Daoy (cell line): ENCODE measurements around the gene PTPRT. TPM values are rescaled to one million over a fixed set of nuclear protein-coding genes. Genes with fewer than 3 reads are reported as not detected.

Experiments
- DNase-seq: peaks from one replicate; pipeline ENCODE4 v3.0.0-alpha.2; 2015; ENCODE audit warnings: low read depth
- total RNA-seq: library from RNA; depleted of rRNA; stranded (reverse); fragments of >200 nt; shearing (Covaris generic); gene quantifications from 2 replicates; pipeline ENCODE4 v1.2.3, GENCODE V29; 2014

The PTPRT gene
- total RNA-seq, 1 experiment from 2014 or later: not detected

DNA sequence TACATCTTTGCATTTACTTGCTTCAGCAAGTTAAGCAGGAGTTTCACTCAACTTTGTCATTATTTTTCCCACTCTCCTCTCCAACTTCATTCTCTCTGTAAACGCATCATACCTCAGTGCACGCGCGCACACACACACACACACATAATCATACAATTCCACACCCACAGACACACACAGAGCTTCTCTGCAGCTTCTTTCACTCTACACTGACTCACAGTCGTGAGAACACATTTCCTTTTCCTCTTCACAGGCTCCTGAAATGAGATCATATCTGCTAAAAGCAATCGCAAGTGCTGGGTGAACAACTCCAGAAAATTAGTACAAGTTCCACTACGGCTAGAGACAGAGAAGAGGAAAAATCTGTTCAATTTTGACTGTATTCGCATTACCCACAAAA is 215.4 kb downstream of the PTPRT start:
- no peak for DNase-seq

DNA sequence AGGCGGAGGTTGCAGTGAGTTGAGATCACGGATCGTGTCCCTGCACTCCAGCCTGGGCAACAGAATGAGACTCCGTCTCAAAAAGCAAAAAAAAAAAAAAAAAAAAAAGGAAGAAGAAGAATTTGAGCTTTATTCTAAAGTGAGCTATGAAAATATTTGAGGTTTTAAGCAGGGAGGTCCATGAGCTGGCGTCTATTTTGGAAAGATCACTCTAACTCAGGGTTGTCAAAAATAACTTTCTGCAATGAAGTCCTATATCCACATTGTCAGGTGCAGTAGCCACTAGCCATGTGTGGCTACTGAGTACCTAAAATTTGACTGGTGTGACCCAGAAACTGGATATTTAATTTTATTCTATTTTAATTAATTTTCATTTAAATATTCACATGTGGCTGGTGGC is 217.1 kb downstream of the PTPRT start:
- DNase-seq: no peak

DNA sequence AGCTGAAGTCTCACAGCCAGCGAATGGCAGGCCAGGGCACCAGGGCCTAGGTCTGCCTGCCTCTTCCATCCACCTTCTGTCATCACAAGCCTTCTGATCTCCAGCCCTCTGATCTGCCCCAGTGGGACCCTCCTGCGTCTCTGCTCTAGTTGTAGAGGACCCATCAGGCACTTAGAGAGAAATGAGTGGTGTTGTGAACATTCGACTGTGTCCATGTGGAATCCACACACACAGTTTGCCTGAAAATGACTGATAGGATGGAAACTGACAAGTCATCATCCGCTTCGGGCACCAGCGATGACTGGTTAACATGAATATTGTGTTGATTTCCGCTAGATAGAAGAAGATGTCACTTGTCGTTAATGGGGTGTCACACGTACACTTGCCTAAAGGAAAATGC is 221.0 kb downstream of the PTPRT start:
- no peak for DNase-seq

DNA sequence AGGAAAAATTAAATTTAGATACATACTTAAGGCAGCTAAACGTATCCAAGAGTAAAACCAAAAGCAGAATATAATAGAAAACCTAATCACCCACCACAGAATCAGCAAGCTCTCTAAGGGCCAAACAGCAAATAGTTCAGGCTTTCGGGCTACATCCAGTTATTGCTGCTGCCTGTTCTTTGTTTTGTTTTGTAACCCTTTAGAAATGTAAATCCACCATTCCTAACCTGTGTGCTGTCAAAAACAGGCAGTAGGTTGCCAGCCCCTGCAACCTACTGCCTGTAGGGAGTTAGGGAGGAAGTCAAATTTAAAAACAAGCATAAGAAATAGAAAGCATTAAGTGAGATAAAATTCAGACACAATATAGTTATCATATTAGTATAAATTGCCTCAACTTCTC is 225.9 kb downstream of the PTPRT start:
- no peak for DNase-seq

DNA sequence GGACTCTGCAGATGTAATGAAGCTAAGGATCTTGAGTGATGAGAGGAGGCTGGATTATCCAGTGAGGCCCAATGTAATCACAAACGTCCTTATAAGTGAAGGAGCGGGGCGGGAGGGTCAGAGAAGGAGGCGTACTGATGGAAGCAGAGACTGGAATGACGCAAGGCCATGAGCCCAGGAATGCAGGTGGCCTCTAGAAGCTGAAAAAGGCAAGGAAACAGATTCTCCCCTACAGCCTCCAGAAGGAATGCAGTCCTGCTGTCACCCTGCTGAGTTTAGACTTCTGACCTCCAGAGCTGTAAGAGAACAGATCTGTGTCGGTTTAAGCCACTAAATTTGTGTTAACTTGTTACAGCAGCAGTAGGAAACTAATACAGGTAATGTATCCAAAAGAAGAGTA is 227.9 kb downstream of the PTPRT start:
- DNase-seq: no peak

DNA sequence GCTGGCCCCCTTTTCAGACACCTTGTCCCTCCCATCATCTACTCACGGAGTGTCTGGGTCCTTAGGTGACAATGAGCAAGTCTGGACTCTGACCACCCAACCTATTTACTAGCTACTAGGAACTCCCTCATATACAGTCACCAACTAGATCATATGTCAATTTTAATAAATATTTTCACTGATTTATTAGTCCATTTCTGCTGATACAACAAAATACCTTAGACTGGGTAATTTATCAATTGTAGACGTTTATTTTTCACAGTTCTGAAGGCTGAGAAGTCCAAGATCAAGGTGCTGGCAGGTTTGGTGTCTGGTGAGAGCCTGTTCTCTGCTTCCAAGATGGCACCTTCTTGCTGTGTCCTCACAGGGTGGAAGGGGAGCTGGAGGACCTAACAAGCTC is 229.7 kb downstream of the PTPRT start:
- DNase-seq: no peak

DNA sequence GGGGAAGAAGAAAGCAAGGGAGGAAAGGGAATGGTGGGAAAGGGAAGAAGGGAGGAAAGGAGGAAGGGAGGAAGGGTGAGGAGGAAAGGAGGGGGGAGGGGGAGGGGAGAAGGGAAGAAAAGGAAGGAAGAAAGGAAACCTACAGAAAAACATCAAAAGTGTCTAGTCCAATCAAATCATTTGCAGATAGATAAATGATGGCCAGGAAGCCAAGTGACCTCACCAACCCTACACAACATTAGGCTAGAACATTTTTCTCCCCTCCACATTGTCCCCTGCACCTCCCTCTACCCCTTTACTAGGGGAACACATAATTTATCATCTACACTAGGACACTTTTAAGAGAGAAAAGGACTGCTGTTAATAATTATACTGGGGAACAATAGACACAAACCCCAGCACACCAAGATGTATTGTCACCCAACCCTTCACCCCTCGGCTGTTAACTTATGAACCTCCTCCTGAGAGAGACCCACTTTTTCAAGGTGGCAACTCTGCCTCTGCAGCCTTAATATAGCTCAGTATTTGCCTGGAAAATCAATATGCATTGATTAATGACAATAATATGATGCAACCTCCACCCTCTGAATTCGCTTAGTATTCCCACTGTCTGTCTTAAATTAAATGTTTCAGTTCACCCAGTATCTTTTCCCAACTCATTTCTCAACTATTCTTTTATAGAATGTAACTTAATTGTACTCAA is 231.2 kb downstream of the PTPRT start:
- DNase-seq: no peak

- DNase-seq: no peak
Measured at GRCh38 chr20:42957704-42958095, 232.0 kb downstream of the PTPRT start.

DNA sequence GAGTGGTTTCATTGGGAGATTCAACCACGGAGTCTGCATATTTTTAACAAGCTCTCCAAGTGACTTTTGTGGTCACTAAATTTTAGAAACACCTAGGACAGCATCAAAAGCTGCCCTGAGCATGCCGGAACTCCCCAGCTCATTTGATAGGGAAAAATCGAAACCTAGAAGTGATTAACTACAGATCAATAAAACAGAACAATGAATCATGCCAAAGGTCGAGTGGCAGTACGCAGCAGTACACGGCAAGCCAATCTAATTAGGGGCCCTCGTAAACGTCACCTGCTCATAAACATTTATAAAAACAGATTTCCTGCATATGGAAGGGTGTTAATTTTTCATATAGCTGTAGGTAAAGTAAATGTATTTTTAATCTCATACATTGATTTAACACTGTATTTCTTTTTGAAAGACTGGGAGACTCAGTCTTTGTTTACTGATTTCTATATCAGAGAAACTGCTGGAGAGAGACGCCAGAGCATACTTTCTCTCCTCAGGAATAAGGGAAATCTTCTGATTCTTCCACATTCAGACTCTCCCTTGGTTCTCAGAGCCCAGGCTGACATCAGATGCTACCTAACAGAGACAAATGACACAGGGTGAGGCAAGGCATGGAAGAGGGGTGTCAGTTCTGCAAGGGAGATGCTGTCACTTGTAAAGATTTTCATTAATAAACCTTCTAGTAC is 232.5 kb downstream of the PTPRT start:
- no peak for DNase-seq

DNA sequence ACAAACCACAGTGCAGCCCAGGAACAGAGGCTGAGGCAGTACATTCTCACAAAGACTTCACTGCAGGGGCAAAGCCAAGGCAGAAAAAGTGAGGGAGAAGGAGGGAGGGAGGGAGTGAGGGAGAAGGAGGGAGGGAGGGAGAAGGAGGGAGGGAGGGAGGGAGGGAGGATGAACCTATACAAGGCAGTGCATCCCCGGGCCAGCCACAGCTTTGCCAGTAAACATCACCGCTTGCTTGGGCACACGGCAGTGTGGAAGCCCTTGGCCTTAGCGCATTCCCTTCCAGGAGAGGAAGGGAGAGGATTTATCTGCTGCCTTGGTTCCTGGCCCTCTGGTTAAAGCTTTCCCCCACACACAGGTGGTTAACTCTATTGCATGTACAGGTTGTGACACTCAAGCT is 234.0 kb downstream of the PTPRT start:
- no peak for DNase-seq

- DNase-seq: no peak
Measured at GRCh38 chr20:42954951-42955350, 234.8 kb downstream of the PTPRT start.

DNA sequence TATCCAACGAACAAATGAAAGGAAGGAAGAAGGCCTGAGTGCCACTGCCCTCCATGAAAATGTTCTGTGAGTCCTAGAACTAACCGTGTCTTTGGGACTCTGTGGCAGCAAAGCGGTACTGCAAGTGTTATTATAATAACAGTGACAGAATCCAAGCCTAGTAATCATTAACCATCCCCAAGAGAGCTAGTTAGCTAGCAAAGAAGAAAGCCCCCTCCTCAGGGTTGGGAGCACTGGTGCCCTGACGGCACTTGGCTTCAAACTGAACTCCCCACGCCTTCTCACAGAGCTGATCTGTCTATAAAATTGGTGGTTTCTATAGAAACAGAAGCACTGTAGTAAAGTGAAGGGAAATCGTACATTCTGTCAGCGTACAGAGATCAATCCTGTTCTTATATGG is 239.8 kb downstream of the PTPRT start:
- DNase-seq: no peak

- no peak for DNase-seq
Measured at GRCh38 chr20:42945234-42945994, 244.3 kb downstream of the PTPRT start.

GRCh38 chr20:42941629-42942028 is 248.1 kb downstream of the PTPRT start:
- no peak for DNase-seq

- no peak for DNase-seq
Measured at GRCh38 chr20:42938441-42939205, 251.1 kb downstream of the PTPRT start.

- DNase-seq: no peak
Measured at GRCh38 chr20:42936482-42936881, 253.2 kb downstream of the PTPRT start.

GRCh38 chr20:42924215-42924614 is 265.5 kb downstream of the PTPRT start:
- DNase-seq: no peak

DNA sequence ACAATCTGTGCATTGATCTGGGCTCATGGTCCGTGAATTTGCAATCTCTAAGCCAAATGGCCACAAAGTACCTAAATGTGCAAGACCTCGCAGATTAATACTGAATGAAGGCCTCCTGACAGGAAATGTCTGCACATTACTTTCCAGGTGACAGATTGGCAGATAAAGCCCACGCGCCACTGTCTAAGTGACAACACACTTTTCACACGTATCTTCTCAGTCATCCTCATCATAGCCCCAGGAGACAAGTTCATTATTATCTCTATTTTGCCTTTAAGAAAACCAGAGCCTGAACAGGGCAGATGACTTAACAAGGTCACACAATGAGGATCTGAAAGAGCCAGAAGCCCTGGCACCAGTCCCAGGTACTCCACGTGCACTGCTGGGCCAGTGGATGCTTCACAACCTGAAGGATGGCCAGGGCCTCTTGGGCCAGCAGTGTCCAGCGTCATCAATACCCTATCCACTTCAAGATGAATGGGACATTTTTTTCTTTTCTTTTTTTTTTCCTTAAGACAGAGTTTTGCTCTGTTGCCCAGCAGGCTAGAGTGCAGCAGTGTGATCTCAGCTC is 266.3 kb downstream of the PTPRT start:
- DNase-seq: no peak

DNA sequence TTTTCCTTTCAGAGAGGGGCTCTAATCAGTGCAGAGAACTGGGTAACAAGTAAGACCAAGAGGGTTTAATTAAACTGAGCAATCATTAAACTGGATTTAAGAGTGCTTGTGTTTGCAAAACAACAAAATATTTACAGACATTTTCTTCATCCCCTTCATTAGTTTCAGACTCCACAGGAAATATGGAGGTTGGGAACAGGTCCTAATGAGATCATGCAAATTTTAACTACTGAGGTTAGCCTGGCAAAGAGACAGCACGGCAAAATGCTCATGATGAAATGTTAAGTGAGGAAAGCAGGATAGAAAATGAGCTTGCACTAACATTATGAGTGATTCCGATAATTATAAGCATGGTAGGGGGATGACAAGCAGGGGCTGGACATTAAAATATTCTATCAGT is 268.9 kb downstream of the PTPRT start:
- no peak for DNase-seq

DNA sequence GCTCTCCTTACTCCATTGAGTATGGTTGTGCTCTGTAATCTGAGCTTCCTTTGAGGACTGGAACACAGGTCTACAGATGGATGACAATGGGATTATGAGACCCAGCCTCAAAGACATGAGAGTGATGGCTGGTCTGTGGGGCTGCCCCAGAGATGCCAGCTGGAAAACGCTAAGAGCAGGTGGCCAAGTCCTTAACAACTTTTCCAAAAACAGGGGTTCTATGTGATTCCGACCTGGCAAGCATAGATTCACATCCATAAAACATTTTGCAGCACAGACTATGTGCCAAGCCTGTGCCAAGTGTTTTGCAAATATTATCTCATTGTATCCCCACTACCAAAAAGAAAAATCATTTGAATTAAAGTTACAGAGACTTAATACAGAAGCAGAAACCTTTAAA is 270.4 kb downstream of the PTPRT start:
- no peak for DNase-seq

DNA sequence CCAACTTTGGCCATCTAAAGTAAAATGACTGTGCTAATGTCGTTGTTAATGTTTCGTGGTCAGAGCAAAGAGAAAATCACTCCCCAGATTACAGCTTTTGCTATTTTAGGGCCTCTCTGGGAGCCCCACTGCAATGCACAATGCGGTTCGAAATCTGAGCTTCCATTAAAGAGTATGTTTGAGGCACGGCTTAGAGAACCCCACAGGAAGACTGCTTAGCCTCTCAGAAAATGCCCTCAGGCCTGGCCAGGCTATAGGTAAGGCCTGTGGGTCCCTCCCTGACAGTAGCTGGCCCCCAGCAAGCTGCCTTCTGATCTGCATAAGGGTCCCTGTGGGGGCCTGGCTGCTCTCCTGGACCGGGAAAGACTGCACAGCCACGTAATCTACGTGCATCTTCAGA is 274.6 kb downstream of the PTPRT start:
- DNase-seq: no peak

DNA sequence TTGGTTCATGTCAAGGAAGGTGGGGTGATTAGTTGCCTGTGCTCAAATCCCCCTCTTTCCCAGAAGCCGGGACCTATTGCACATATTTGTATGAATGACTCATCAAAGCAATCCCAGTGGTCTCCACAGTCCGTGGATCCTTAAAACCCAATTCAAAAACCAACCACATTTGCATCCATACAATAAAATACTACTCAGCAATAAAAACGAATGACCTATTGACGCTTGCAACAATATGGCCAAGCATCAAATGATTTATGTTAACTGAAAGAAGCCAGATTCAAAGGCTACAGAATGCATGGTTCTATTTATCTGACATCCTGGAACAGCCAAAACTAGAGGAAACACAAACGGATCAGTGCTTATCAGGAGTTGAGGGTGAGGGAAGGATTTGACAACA is 275.4 kb downstream of the PTPRT start:
- no peak for DNase-seq
